Measurements from ENCODE around the gene SDK1.

SDK1 gene

DNA sequence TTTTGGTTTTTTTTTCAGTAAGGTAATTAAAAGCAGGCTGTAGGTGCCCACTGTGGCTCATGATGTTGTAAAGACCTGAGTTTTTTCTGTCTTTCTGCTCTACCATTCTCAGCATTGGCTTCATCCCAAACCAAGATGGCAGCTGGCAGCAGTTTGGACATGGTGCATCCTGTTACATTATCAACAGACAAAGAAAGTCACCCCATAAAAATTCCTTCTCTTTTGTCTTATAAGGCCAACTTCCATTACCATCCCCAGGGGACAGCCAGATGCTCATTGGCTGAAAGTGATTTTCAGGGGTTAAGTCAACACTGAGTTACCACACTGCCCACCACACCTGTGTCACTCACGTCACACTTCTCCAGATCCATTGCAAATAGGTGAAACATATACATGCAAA, 558.4 kb downstream of the SDK1 start (continued):
- TF ChIP-seq ZBTB44 (tag by site-specific recombination; IDR thresholded peaks at IDR 0.05) (no peak), KLF16 (tag by site-specific recombination; IDR thresholded peaks at IDR 0.05) (no peak), ZNF211 (tag by site-specific recombination; IDR thresholded peaks at IDR 0.05; ENCODE audit: low read depth) (no peak), ZEB2 (tag by site-specific recombination; IDR thresholded peaks at IDR 0.05) (no peak), ZIC2 (tag by site-specific recombination; IDR thresholded peaks at IDR 0.05) (no peak), ZNF571 (tag by site-specific recombination; IDR thresholded peaks at IDR 0.05) (no peak), ZNF398 (tag by site-specific recombination; IDR thresholded peaks at IDR 0.05) (no peak), BCL11B (tag by site-specific recombination; IDR thresholded peaks at IDR 0.05; ENCODE audit: low read depth) (no peak), ZNF133 (tag by site-specific recombination; IDR thresholded peaks at IDR 0.05) (no peak), ZNF302 (tag by site-specific recombination; IDR thresholded peaks at IDR 0.05; ENCODE audit: low read depth) (no peak)

- H3K27ac ChIP-seq (ENCODE audit: extremely low read depth, low read depth, low read length): no peak overlapping the region
- POLR2A ChIA-PET: no interaction called here
- H3K36me3 ChIP-seq (ENCODE audit: control insufficient read depth in 2 of 2, insufficient read depth in 1 of 2, low read length in 2 of 2): no peaks in the 10 kb centered on the region
- CTCF ChIA-PET: interaction anchor here (0.6 kb wide), 1 partner anchor 1409 kb away, joined by 4 read pairs; no protein-coding TSS in a partner anchor
- H3K4me3 ChIP-seq (ENCODE audit: low read depth, low read length): no peak overlapping the region
- H3K9me3 ChIP-seq (ENCODE audit: control insufficient read depth, insufficient read depth, low read depth, low read length): no peaks in the 10 kb centered on the region
- TF ChIP-seq ZNF561 (tag by site-specific recombination; IDR thresholded peaks at IDR 0.05; ENCODE audit: borderline replicate concordance) (no peak), ZNF121 (tag by site-specific recombination; IDR thresholded peaks at IDR 0.05) (no peak), ZNF639 (tag by site-specific recombination; IDR thresholded peaks at IDR 0.05) (no peak), PRDM10 (tag by site-specific recombination; IDR thresholded peaks at IDR 0.05) (no peak), ZNF473 (tag by site-specific recombination; IDR thresholded peaks at IDR 0.05) (no peak), ZBTB8A (tag by site-specific recombination; IDR thresholded peaks at IDR 0.05) (no peak), ZNF10 (tag by site-specific recombination; IDR thresholded peaks at IDR 0.05) (no peak), YY2 (tag by site-specific recombination; IDR thresholded peaks at IDR 0.05) (no peak), ZSCAN18 (tag by site-specific recombination; IDR thresholded peaks at IDR 0.05) (no peak)
- H3K4me1 ChIP-seq (ENCODE audit: control insufficient read depth, insufficient read depth, low read length): no peaks in the 10 kb centered on the region
Observed at GRCh38 chr7:3860932-3861331, 559.9 kb downstream of the SDK1 start.

Data from HEK293 (cell line).